ENCODE measurements around the gene SLC39A9.
A peak's percentile ranks its signal among the peaks of the same experiment; 100 is the strongest.

SLC39A9 gene

DNA sequence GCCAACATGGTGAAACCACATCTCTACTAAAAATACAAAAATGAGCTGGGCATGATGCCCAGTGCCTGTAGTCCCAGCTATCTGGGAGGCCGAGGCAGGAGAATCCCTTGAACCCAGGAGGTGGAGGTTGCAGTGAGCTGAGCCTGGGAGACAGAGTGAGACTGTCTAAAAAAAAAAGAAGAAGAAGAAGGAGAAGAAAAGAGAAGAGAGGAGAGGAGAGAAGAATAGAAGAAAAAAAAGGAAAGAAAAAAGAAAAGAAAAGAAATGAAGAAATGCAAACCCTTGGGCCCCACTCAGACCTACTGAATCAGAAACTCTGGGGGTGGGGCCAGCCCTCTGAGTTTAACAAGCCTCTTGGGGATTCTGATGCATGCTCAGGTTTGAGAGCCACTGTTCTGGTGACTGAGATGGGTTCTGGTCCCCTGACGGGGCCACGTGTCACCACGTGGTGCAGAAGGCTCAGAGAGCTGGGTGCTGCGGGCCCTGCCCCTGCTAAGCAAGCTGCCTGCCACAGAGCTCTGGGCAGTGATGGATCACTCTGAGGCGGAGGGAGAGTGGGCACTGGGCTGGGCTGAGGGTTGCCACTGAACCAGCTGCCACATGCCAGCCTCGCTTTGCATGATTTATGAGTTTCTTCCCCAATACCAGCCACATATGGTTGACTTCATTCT is 37.9 kb upstream of the SLC39A9 start:
- peaks cover 6% of the 10 kb centered on the region for H3K4me1 Mint-ChIP-seq (ENCODE audit: low read depth)
- H3K27ac Mint-ChIP-seq = no peak overlapping the region
- no peaks in the 10 kb centered on the region for H3K36me3 Mint-ChIP-seq
- H3K27me3 Mint-ChIP-seq = no peaks in the 10 kb centered on the region
- H3K4me3 Mint-ChIP-seq = no peak overlapping the region
- no peaks in the 10 kb centered on the region for H3K9me3 Mint-ChIP-seq (ENCODE audit: low read depth)

DNA sequence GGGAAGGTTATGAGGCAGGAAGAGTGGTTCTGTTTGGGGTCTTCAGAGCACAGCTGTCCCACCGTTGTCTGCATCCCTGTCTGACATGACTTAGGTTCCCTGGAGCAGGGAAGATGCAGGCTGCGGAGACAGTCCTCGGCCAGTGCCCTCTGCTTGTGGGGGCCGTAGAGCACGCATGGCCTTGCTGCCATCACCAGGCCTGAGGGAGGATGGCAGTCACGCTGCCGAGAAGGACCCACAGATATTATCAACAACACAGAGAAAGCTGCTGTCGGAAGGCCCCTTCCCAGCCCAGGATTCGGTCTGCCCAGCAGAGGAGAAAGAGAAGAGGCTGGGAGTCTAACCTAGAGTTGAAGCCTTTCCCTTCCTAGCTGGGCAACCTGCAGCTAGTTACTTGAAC is 35.4 kb upstream of the SLC39A9 start:
- Mint-ChIP-seq H3K4me1 (ENCODE audit: low read depth) (peaks cover 6% of the 10 kb centered on the region), H3K4me3 (no peak overlapping the region), H3K9me3 (ENCODE audit: low read depth) (no peaks in the 10 kb centered on the region), H3K27ac (no peak overlapping the region), H3K36me3 (no peaks in the 10 kb centered on the region), H3K27me3 (no peaks in the 10 kb centered on the region)

DNA sequence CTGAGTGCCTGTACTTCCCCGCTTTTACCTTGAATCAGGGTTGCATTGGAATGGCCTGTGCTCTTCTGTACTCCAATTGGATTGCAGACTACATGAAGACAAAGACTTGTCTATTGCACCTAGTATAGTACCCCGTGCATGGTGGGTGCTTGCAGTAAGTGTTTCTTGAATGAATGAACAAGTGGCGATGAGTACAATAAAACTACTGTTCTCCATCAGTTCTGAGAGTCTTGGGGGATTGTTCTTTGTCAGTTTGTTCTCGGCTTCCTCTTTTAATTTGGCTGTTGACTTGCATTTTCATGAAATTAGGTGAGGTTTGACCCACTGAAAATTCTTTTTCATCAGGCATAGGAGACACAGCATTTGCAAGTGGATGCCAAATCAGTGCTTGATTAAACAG is 34.5 kb upstream of the SLC39A9 start:
- peaks cover 1% of the 10 kb centered on the region for H3K4me1 Mint-ChIP-seq (ENCODE audit: low read depth)
- H3K27ac Mint-ChIP-seq = no peak overlapping the region
- H3K36me3 Mint-ChIP-seq = no peaks in the 10 kb centered on the region
- H3K4me3 Mint-ChIP-seq = no peak overlapping the region
- no peaks in the 10 kb centered on the region for H3K9me3 Mint-ChIP-seq (ENCODE audit: low read depth)
- H3K27me3 Mint-ChIP-seq = no peaks in the 10 kb centered on the region

DNA sequence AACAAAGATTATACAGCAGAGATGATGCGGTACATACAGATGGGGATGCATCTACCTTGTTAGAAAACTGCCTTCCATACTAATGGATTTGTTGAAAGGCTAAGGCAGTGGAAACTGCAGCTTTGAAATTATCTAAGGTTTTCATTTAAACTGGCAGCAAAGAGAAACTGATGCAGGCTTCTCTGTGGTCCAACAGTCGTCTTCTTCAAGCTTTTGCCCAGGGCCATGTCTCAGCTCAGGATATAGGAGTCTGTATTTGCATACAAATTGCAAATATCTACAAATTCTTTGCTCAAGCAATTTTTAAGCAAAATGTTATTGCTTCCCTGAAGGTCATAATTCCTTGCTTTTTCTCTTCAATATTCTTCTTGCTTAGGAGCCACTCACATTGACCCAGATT is 34.1 kb upstream of the SLC39A9 start:
- Mint-ChIP-seq H3K36me3 (no peaks in the 10 kb centered on the region), H3K27me3 (no peaks in the 10 kb centered on the region), H3K9me3 (ENCODE audit: low read depth) (no peaks in the 10 kb centered on the region), H3K4me3 (no peak overlapping the region), H3K27ac (no peak overlapping the region), H3K4me1 (ENCODE audit: low read depth) (no peaks in the 10 kb centered on the region)

DNA sequence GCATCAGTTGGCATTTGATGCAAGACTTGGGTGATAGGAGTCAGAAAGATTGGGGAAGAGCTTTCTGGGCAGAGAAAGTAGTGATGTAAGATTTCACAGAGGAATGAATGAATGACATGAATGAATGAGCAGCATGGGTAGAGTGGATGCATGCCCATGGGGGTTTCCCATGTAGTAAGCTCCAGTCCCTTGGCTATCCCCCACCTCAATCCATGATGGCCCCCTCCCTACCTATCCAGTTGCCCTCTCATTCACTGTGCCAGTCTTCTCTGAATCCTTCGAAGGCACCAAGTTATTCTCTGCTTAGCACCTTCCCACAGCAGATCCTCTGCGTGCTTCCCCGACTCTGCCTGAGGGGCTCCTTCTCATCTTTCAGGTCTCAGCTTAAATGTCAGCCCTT is 32.4 kb upstream of the SLC39A9 start:
- no peak overlapping the region for H3K4me3 Mint-ChIP-seq
- H3K4me1 Mint-ChIP-seq (ENCODE audit: low read depth) = no peaks in the 10 kb centered on the region
- no peaks in the 10 kb centered on the region for H3K9me3 Mint-ChIP-seq (ENCODE audit: low read depth)
- H3K27me3 Mint-ChIP-seq = no peaks in the 10 kb centered on the region
- no peaks in the 10 kb centered on the region for H3K36me3 Mint-ChIP-seq
- no peak overlapping the region for H3K27ac Mint-ChIP-seq

- no peaks in the 10 kb centered on the region for H3K27me3 Mint-ChIP-seq
- no peak overlapping the region for H3K27ac Mint-ChIP-seq
- H3K4me3 Mint-ChIP-seq = no peak overlapping the region
- no peaks in the 10 kb centered on the region for H3K9me3 Mint-ChIP-seq (ENCODE audit: low read depth)
- no peaks in the 10 kb centered on the region for H3K36me3 Mint-ChIP-seq
- H3K4me1 Mint-ChIP-seq (ENCODE audit: low read depth) = no peaks in the 10 kb centered on the region
Observed at GRCh38 chr14:69366761-69367160, 31.7 kb upstream of the SLC39A9 start.

DNA sequence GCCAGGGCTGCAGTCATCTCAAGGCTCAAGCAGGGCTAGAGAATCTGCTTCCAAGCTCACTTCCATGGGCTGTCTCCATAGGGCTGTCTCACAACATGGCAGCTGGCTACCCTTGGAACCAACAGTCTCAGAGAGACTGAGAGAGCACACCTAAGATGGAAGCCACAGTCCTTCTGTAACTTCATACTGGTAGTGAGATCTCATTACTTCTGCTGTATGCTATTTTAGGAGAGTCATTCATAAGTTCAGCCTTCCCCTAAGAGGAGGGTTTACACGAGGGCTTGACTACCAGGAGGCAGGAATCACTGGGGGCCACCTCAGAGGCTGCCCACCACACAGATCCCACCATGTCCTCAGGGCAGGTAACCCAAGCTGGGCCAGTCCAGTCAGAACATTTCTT is 30.1 kb upstream of the SLC39A9 start:
- no peaks in the 10 kb centered on the region for H3K27me3 Mint-ChIP-seq
- H3K27ac Mint-ChIP-seq = no peak overlapping the region
- peaks cover 3% of the 10 kb centered on the region for H3K4me1 Mint-ChIP-seq (ENCODE audit: low read depth)
- no peaks in the 10 kb centered on the region for H3K36me3 Mint-ChIP-seq
- H3K9me3 Mint-ChIP-seq (ENCODE audit: low read depth) = no peaks in the 10 kb centered on the region
- H3K4me3 Mint-ChIP-seq = no peak overlapping the region

GRCh38 chr14:69370061-69370460 is 28.4 kb upstream of the SLC39A9 start:
- Mint-ChIP-seq H3K36me3 (peaks cover 4% of the 10 kb centered on the region), H3K27me3 (no peaks in the 10 kb centered on the region), H3K4me1 (ENCODE audit: low read depth) (peaks cover 9% of the 10 kb centered on the region), H3K4me3 (no peak overlapping the region), H3K9me3 (ENCODE audit: low read depth) (no peaks in the 10 kb centered on the region), H3K27ac (no peak overlapping the region)

DNA sequence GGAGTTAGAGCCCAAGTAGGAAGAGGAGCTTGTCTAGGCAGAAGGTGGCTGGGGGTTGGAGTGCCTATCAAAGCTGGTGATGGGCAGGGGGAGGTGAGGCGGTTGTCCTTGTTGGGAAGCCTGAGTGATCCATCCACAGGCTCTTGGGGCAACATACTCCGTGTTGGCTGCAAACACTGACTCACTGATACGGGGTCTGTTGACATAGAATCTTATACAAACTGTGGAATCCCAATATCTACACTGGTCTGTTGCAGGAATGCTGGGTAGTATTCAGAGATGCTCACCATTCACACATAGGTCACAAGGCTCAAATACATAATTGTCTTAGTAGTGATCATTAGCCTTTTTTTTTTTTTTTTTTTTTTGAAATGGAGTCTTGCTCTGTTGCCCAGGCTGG is 26.3 kb upstream of the SLC39A9 start:
- Mint-ChIP-seq H3K27me3 (no peaks in the 10 kb centered on the region), H3K4me1 (ENCODE audit: low read depth) (peaks cover 9% of the 10 kb centered on the region), H3K9me3 (ENCODE audit: low read depth) (peaks cover 8% of the 10 kb centered on the region), H3K36me3 (peaks cover 21% of the 10 kb centered on the region), H3K4me3 (no peak overlapping the region), H3K27ac (peak overlapping the region; percentile 30)

GRCh38 chr14:69373104-69373503 is 25.4 kb upstream of the SLC39A9 start:
- Mint-ChIP-seq H3K27ac (peak overlapping the region; percentile 83), H3K4me3 (no peak overlapping the region), H3K9me3 (ENCODE audit: low read depth) (peaks cover 8% of the 10 kb centered on the region), H3K36me3 (peaks cover 24% of the 10 kb centered on the region), H3K4me1 (ENCODE audit: low read depth) (peaks cover 9% of the 10 kb centered on the region), H3K27me3 (no peaks in the 10 kb centered on the region)

DNA sequence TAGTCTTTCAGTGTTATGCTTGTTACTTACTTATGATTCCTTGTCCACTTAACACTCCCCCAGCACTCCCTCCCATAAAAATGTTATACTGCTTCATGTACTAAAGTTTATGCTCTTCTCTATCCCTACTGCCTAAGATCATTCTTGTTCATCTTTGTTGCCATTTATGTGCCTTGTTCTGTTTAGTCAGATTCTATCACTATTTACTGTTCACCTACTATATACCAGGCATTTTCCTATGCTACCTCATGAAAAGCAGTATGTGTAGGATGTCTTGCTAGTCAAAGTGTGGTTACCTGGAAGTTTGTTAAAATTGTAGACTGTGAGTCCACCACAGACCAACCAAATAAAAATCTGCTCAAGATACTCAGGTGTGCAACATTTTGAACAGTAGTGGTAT is 24.3 kb upstream of the SLC39A9 start:
- Mint-ChIP-seq H3K9me3 (ENCODE audit: low read depth) (peaks cover 8% of the 10 kb centered on the region), H3K4me1 (ENCODE audit: low read depth) (peaks cover 9% of the 10 kb centered on the region), H3K4me3 (no peak overlapping the region), H3K27ac (peak overlapping the region; percentile 18), H3K27me3 (no peaks in the 10 kb centered on the region), H3K36me3 (peaks cover 24% of the 10 kb centered on the region)

- H3K27ac Mint-ChIP-seq = no peak overlapping the region
- peaks cover 8% of the 10 kb centered on the region for H3K9me3 Mint-ChIP-seq (ENCODE audit: low read depth)
- H3K27me3 Mint-ChIP-seq = no peaks in the 10 kb centered on the region
- peaks cover 24% of the 10 kb centered on the region for H3K36me3 Mint-ChIP-seq
- H3K4me1 Mint-ChIP-seq (ENCODE audit: low read depth) = peaks cover 9% of the 10 kb centered on the region
- H3K4me3 Mint-ChIP-seq = no peak overlapping the region
Observed at GRCh38 chr14:69375182-69375581, 23.3 kb upstream of the SLC39A9 start.

DNA sequence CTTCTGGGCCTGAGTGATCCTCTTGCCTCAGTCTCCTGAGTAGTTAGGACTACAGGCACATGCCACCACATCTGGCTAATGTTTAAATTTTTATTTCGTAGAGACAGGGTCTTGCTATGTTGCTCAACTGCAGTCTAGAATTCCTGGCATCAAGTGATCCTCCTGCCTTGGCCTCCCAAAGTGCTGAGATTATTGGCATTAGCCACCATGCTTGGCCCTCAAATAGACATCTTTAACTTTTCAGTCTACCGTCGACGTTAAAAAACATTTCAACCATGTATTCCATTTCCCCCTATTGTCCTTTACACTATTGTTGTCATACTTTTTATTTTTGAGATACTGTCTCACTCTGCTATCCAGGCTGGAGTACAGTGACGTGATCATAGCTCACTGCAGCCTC is 22.8 kb upstream of the SLC39A9 start:
- Mint-ChIP-seq H3K9me3 (ENCODE audit: low read depth) (peaks cover 8% of the 10 kb centered on the region), H3K36me3 (peaks cover 25% of the 10 kb centered on the region), H3K4me1 (ENCODE audit: low read depth) (peaks cover 9% of the 10 kb centered on the region), H3K27me3 (no peaks in the 10 kb centered on the region), H3K27ac (no peak overlapping the region), H3K4me3 (no peak overlapping the region)

DNA sequence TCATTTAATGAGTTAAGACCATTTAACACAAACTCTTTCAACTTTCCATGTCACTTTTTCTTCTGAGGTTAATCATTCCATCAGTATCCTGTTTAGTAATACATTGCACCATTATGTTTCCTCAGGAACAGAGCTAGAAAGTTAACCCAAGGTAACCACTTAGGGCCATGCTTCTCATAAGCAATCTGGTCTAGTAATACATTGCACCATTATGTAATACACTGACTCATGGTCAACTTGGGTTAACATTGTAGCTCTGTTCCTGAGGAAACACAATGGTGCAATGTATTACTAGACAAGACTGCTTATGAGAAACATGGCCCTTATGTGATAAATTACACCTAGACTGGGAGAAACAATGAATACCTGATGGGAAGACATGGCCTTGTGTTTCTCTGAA is 22.1 kb upstream of the SLC39A9 start:
- Mint-ChIP-seq H3K4me1 (ENCODE audit: low read depth) (peaks cover 9% of the 10 kb centered on the region), H3K27me3 (no peaks in the 10 kb centered on the region), H3K9me3 (ENCODE audit: low read depth) (peaks cover 8% of the 10 kb centered on the region), H3K27ac (no peak overlapping the region), H3K36me3 (peaks cover 25% of the 10 kb centered on the region), H3K4me3 (no peak overlapping the region)

DNA sequence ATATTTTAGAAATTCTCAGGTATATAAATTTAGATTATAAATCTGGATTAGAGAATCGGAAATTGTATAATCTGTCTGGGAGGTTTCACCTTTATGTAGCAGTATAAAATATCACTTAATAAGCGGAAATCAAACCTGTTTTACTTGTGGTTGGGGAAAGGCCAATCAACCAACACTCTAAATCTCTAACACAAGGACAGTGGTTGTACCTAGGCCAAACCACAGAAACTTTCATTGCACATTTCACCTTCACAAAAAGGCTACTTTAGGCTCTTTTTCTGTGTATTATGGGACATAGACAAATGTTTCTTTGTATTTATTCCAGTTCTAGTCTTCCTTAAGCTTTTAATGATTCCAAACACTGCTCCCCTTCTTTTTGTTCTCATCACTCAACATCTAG is 20.2 kb upstream of the SLC39A9 start:
- H3K4me1 Mint-ChIP-seq (ENCODE audit: low read depth) = peaks cover 8% of the 10 kb centered on the region
- H3K27ac Mint-ChIP-seq = no peak overlapping the region
- H3K27me3 Mint-ChIP-seq = no peaks in the 10 kb centered on the region
- H3K9me3 Mint-ChIP-seq (ENCODE audit: low read depth) = peaks cover 8% of the 10 kb centered on the region
- H3K36me3 Mint-ChIP-seq = peaks cover 25% of the 10 kb centered on the region
- H3K4me3 Mint-ChIP-seq = no peak overlapping the region

GRCh38 chr14:69387311-69387710 is 11.2 kb upstream of the SLC39A9 start:
- Mint-ChIP-seq H3K36me3 (peaks cover 16% of the 10 kb centered on the region), H3K4me1 (ENCODE audit: low read depth) (peaks cover 59% of the 10 kb centered on the region), H3K27me3 (no peaks in the 10 kb centered on the region), H3K4me3 (no peak overlapping the region), H3K27ac (no peak overlapping the region), H3K9me3 (ENCODE audit: low read depth) (no peaks in the 10 kb centered on the region)

All from activated naive CD8-positive, alpha-beta T cell (primary cell).